ENCODE data around the gene CHST11. TPM values are rescaled to one million over a fixed set of nuclear protein-coding genes. Genes with fewer than 3 reads are reported as not detected.

The CHST11 gene
- total and polyA plus RNA-seq, 4 donors = 0.57 to 11.1 (median 3.7) TPM

GRCh38 chr12:104669089-104669721, 212.5 kb downstream of the CHST11 start:
- Histone ChIP-seq H3K9me3 (ENCODE audit: control insufficient read depth in 4 of 4, low read length in 3 of 4) (no peaks in the 10 kb centered on the region), H3K4me1 (ENCODE audit: control insufficient read depth in 4 of 4, insufficient read depth in 4 of 4, low read length in 3 of 4) (peaks cover 0 to 15% (median 6%) of the 10 kb centered on the region in 4 donors), H3K36me3 (ENCODE audit: control insufficient read depth in 4 of 4, insufficient read depth in 3 of 4, low read depth in 1 of 4, low read length in 3 of 4) (no peaks in the 10 kb centered on the region), H3K9ac (ENCODE audit: low read depth in 1 of 2, low read length in 2 of 2) (no peak overlapping the region), H3K27ac (ENCODE audit: low read depth in 1 of 2, low read length in 2 of 2) (no peak overlapping the region), H3K4me3 (ENCODE audit: low read depth in 1 of 3, low read length in 3 of 3) (no peak overlapping the region), H3K27me3 (ENCODE audit: control insufficient read depth in 4 of 4, insufficient read depth in 4 of 4, low read length in 3 of 4) (no peaks in the 10 kb centered on the region)
- 75% methylated on average over 19 of the region's 19 CpGs for WGBS
- DNase-seq (ENCODE audit: low spot score) = no peak
- TF ChIP-seq TAF1 (conservative IDR thresholded peaks at IDR 0.05) (no peak), JUND (IDR thresholded peaks at IDR 0.05) (no peak), FOXA2 (IDR thresholded peaks at IDR 0.05) (no peak), GABPA (IDR thresholded peaks at IDR 0.05 in 1 of 2, conservative IDR thresholded peaks at IDR 0.05 in 1 of 2) (no peak), NR2F2 (IDR thresholded peaks at IDR 0.05) (no peak), HNF4G (IDR thresholded peaks at IDR 0.05) (no peak), REST (IDR thresholded peaks at IDR 0.05) (no peak)
- TF ChIP-seq, protein P1, sequence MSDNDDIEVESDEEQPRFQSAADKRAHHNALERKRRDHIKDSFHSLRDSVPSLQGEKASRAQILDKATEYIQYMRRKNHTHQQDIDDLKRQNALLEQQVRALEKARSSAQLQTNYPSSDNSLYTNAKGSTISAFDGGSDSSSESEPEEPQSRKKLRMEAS (IDR thresholded peaks at IDR 0.05) = no peak

DNA sequence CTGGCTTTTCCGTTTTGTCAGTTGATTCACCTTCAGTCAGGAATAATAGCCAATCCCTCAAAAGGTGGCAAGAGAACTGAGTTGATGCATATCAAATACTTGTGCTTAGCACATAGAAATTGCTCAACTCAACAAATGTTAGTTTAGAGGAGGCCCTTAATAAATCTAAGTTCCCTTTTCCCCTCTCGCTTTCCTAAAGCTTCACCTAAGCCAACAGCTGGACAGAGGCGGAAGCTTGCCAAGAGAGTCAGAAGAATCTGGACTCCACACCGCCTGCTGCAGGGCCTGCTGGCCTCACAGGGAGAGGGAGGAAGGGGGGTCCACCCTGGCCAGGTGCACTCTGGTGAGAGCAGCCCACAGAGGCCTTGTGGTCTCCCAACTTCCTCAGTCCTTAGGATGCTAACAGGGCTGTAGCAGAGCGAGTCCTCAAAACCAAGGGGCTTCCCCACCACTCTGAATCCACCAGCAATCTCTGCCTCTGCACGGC, 213.1 kb downstream of the CHST11 start:
- H3K36me3 ChIP-seq (ENCODE audit: control insufficient read depth in 4 of 4, insufficient read depth in 3 of 4, low read depth in 1 of 4, low read length in 3 of 4) = no peaks in the 10 kb centered on the region
- no peaks in the 10 kb centered on the region for H3K27me3 ChIP-seq (ENCODE audit: control insufficient read depth in 4 of 4, insufficient read depth in 4 of 4, low read length in 3 of 4)
- WGBS = 65% methylated on average over 6 of the region's 6 CpGs
- no peak overlapping the region for H3K4me3 ChIP-seq (ENCODE audit: low read depth in 1 of 3, low read length in 3 of 3)
- no peak overlapping the region for H3K9ac ChIP-seq (ENCODE audit: low read depth in 1 of 2, low read length in 2 of 2)
- no peaks in the 10 kb centered on the region for H3K9me3 ChIP-seq (ENCODE audit: control insufficient read depth in 4 of 4, low read length in 3 of 4)
- H3K27ac ChIP-seq (ENCODE audit: low read depth in 1 of 2, low read length in 2 of 2) = no peak overlapping the region
- no peak for TF ChIP-seq JUND (IDR thresholded peaks at IDR 0.05)
- peak in 1 of 2 donors; percentile 32 for TF ChIP-seq HNF4A (conservative IDR thresholded peaks at IDR 0.05)
- peak in 1 of 2 donors; percentile 51 for TF ChIP-seq RXRA (IDR thresholded peaks at IDR 0.05)
- TF ChIP-seq, protein P1 (IDR thresholded peaks at IDR 0.05) = peak; percentile 32
- no peak for DNase-seq (ENCODE audit: low spot score)
- H3K4me1 ChIP-seq (ENCODE audit: control insufficient read depth in 4 of 4, insufficient read depth in 4 of 4, low read length in 3 of 4) = peaks cover 0 to 15% (median 6%) of the 10 kb centered on the region in 4 donors

DNA sequence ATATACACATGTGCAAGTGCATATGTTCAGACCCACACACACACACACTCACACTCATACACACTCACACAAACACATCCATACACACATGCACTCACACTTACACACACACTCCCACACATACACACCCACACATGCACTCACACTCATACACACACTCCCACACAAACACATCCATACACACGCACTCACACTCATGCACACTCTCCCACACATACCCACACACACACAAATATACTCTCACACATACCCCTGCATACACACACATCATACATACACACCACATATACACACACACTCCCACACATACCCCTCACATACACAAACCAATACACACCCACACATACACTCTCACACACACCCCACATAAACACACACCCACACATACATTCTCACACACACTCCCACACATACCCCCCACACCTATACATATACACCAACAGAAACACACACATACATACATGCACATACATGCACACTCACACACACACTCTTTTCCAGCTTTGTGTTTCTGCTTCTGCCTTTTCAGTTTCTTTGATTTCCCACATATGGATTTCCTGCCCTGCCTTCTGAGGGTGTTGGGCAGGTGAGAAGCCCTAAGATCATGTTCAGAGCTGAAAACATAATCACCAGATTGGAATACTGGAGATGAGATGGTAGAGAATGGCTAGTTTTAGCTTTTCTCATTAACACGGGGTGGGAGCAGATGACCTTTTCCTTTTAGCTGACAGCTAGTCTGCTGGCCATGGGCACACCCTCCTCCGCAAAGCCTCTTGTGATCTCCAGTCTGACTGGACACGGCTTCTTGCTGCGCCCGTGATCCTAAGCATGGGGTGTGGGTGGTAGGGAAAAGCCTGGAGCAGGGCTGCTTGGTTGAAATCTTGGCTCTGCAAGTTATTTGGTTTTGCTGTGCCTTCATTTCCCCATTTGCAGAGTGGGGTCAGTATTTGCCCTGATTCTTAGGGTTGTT, 214.0 kb downstream of the CHST11 start:
- H3K27me3 ChIP-seq (ENCODE audit: control insufficient read depth in 4 of 4, insufficient read depth in 4 of 4, low read length in 3 of 4) = no peaks in the 10 kb centered on the region
- 82% methylated on average over 6 of the region's 6 CpGs for WGBS
- peaks cover 0 to 15% (median 6%) of the 10 kb centered on the region in 4 donors for H3K4me1 ChIP-seq (ENCODE audit: control insufficient read depth in 4 of 4, insufficient read depth in 4 of 4, low read length in 3 of 4)
- H3K36me3 ChIP-seq (ENCODE audit: control insufficient read depth in 4 of 4, insufficient read depth in 3 of 4, low read depth in 1 of 4, low read length in 3 of 4) = no peaks in the 10 kb centered on the region
- DNase-seq (ENCODE audit: low spot score) = no peak
- no peak overlapping the region for H3K9ac ChIP-seq (ENCODE audit: low read depth in 1 of 2, low read length in 2 of 2)
- peak overlapping the region in 1 of 2 donors; percentile 26 for H3K27ac ChIP-seq (ENCODE audit: low read depth in 1 of 2, low read length in 2 of 2)
- no peaks in the 10 kb centered on the region for H3K9me3 ChIP-seq (ENCODE audit: control insufficient read depth in 4 of 4, low read length in 3 of 4)
- no peak overlapping the region for H3K4me3 ChIP-seq (ENCODE audit: low read depth in 1 of 3, low read length in 3 of 3)
- TF ChIP-seq REST (IDR thresholded peaks at IDR 0.05) (no peak), JUND (IDR thresholded peaks at IDR 0.05) (no peak), FOXA2 (IDR thresholded peaks at IDR 0.05) (no peak), HNF4A (conservative IDR thresholded peaks at IDR 0.05) (no peak), CTCF (IDR thresholded peaks at IDR 0.05; ENCODE audit: low read depth, low read length, missing input control) (no peak), RAD21 (IDR thresholded peaks at IDR 0.05) (no peak), YY1 (IDR thresholded peaks at IDR 0.05) (no peak), RXRA (IDR thresholded peaks at IDR 0.05) (no peak), HNF4G (IDR thresholded peaks at IDR 0.05) (no peak)
- TF ChIP-seq, protein P2, sequence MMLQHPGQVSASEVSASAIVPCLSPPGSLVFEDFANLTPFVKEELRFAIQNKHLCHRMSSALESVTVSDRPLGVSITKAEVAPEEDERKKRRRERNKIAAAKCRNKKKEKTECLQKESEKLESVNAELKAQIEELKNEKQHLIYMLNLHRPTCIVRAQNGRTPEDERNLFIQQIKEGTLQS (IDR thresholded peaks at IDR 0.05) = no peak

Data from liver (tissue), 9 donors.